SW 1271 (cell line): ENCODE data around the gene COL7A1.

Source experiments
- DNase-seq, 2 experiments: peaks; one replicate each; lab custom pipeline; 2025; lab: John Stamatoyannopoulos, UW

Gene COL7A1

DNA sequence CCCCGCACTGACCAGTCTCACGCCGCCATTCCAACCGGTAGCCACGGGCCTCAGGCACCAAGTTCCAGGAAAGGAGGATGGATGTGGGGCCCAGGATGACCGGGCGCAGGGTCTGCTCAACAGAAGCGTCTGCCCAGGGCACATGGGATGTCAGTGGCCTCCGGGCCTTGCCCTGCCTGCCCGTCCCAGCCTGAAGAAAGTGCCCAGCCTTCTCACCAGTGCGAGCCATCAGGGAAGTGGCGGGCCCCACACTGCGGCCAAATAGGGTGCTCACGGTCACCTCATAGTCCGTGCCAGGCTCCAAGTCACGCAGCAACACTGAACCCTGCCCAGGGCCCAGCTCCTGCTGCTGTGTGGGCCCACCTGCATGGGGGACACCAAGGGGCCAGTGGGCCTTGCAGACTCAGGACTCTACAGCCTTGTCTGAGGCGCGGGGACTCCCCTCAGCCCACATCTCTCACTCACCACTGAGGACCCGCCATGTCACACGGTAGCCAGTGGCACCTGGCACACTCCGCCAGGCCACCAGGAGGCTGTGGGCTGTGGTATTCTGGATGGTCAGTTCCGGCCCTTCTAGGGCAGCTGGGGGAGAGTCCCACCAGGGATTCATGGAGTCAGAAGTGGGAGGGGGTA is 3.1 kb downstream of the COL7A1 start:
- no peak for DNase-seq

DNA sequence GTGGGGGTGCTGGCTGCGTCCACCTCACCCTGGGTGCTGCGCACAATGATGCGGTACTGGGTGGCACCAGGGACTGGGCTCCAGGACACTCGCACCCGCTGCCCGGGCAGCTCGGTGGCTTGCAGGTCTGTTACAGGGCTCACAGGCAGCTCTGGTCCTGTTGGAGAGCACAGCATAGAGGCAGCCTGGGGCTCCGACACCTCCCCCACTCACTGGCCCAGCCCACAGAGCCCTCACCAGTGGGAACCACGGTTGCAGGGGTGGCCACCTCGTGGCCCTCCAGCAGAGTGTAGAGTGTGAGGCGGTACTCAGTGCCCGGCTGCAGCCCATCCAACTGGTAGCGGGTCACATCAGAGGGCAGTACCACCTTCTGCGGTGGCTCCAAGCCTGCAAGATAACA is 3.7 kb downstream of the COL7A1 start:
- no peak for DNase-seq

GRCh38 chr3:48588230-48588629 is 6.9 kb downstream of the COL7A1 start:
- no peak for DNase-seq

DNA sequence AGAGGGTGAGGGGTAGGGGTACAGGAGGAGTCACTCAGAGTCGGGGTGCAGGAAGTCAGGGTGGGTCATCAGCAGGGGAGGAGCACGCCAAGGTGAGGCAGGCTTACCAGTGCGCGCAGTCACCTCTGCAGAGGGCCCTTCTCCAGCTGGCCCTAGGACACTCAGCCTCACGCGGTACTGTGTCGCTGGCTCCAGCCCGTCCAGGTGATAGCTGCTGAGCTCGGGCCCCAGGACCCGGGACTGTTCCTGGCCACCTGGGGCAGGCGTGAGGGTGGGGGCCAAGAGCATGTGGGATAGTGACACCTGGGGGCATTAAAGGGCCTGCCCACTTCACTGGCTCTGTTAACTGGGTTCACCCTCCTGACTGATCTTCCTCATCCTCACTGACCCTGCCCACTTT is 7.4 kb downstream of the COL7A1 start:
- no peak for DNase-seq

GRCh38 chr3:48585411-48585810 is 9.7 kb downstream of the COL7A1 start:
- DNase-seq: no peak

- no peak for DNase-seq
These were observed 10.3 kb downstream of the COL7A1 start for GRCh38 chr3:48584836-48585235.

DNA sequence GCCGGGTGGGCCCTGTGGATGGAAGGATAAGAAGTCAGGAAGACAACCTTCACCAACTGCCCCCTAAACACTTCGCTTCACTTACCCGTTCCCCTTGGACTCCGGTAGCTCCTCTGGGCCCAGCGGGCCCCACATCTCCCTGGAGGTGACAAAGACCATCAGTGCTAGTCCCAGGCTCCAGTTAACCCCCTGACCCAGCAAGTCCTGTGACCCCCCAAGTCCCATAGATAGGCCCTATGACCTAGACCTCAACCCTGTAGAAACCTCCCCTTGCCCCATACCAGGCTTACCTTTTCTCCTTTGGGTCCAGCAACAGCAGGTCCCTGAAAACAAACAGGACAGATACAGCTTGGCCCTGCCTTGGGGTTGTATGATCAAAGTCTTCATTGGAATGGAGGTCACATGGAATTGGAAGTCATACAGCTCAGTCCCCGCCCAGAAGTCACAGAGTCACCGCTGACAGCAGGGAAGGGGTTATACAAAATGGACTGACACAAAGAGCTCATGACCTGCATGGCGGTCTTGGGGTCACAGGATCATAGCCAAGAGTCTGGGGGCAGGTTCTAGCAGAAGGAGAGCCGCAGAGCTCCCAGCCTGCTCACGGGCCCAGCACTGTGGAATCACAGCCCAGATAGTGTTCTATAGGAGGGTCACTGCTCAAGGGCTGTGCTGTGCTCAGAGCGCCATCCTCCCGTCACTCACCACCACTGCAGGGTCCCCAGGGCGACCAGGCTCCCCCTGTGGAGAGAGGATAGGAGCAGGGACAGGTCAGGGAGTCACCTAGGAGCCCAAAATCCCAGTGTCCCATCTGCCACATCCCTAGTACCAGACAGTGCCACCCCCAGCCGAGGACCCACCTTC is 13.3 kb downstream of the COL7A1 start:
- no peak for DNase-seq

GRCh38 chr3:48576647-48577046 is 18.5 kb downstream of the COL7A1 start:
- no peak for DNase-seq

DNA sequence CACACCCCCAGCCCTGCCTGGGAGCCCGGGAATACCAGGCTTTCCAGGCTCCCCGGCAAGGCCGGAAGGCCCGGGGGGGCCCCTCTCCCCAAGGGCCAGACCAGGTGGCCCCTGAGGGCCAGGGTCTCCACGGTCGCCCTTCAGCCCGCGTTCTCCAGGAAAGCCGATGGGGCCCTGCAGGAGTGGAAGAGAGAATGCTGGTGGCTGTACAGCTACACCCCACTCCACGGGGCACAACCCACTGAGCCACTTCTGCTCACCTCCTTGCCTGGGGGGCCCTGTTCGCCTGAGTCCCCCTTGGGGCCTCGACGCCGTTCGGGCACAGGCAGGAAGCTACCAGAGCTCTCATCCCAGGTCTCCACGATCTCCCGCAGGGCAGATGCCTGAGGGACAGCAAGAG is 19.8 kb downstream of the COL7A1 start:
- no peak for DNase-seq

DNA sequence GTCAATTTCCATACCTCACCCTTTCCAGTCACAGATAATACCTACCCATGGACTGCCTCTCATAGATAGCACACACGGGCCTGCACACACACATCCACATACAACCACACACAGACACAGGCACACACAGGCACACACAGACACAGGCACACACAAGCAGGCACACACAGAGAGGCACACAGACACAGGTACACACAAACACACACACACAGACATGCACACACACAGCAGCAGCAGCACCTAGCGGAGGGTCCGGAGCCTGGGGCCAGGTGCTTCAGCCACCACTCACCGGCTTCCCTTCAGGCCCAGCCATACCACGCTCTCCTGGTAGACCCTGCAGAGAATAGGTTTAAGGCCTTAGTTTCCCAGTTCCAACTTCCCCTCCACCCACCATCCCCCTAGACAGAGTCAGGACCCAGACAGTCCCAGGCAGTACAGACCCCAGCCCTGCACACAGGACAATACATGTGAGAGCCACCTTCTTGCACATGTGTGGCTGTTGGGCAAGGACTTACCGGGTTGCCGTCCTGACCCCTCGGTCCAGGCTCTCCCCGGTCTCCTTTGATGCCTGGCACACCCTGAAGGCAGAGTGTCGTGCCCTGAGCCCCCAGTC is 21.1 kb downstream of the COL7A1 start:
- no peak for DNase-seq

- no peak for DNase-seq
These were observed 22.6 kb downstream of the COL7A1 start for GRCh38 chr3:48572517-48572916.

GRCh38 chr3:48571938-48572337 is 23.2 kb downstream of the COL7A1 start:
- DNase-seq: no peak

DNA sequence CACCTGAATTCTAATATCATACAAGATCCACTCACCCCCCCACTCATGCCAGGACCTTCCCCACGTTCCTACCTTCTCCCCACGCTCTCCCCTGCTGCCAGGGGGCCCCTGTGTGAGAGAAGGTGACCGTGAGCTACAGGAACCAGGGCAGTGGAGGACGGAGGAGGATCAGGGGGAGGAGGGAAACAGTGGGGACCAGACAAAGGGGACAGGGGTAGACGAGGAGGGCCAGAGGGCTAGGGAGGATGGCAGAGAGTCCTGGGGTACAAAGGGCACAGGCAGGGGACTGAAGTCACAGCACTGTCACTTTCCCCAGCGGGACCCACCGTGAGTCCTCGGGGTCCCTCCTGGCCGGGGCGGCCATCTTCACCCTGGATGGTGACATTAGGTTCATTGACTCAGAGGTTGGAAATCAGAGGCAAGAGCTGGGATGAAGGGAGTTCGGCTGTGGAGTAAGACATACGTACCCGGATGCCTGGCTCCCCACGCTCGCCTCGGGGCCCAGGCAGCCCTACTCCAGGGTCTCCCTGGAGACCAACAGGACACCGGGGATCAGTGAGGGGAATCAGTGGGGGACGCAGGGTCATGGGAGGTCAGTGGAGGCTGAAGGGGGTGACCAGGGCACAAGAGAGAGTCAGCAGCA is 25.2 kb downstream of the COL7A1 start:
- DNase-seq: no peak

GRCh38 chr3:48569400-48569799 is 25.7 kb downstream of the COL7A1 start:
- DNase-seq: no peak

- DNase-seq: no peak
These were observed 26.7 kb downstream of the COL7A1 start for GRCh38 chr3:48568476-48568875.

DNA sequence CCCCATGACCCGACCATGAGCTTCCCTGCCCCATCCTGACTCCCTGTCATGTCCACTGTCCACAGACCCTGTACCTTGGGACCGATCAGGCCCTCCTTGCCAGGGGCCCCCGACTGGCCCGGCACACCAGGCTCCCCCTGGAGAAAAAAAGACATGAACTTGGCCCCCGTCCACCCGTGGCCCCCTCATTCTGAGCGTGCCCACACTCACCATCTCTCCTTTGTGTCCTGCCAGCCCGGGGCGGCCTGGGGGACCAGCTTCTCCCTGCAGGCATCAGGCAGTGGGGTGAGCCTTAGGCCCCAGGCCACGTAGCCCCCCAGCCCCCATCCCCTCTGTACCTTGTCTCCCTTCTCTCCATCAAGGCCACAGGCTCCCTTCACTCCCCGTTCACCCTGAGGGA is 27.6 kb downstream of the COL7A1 start:
- DNase-seq: no peak

DNA sequence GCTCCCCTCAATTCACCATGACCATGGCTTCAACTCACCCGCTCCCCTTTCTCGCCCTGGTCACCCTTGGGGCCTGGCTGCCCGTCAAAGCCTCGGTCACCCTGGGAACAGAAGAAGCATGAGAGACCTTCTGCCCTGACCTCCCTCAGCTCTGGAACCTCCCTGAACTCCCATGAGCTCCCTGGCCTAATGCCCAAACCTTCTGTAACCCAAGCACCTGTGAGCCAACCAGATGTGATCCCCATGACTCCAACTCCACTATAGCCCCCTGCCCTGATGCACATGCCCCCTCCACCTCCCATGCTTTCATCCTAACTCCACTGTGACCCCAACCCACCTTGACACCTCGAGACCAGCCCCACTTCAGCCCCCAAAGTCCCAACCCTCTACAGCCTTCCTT is 28.0 kb downstream of the COL7A1 start:
- DNase-seq: no peak

DNA sequence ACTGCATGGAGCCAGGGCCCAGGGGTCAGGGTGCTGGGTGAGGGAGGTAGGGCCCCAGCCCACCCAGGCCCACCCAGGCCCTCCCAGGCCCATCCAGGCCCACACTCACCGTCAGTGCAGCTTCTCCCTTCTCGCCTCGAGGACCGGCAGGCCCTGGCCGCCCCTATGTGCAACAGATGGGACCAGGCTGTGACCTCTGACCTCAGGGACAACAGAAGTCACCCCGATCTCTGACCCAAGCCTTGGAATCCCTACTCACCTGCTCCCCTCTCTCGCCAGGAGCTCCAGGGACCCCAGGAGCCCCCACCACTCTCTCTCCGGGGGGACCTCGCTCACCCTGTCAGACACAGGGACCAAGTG is 28.7 kb downstream of the COL7A1 start:
- DNase-seq: no peak

GRCh38 chr3:48565591-48566400 is 29.3 kb downstream of the COL7A1 start:
- peak in 1 of 2 experiments; percentile 33 for DNase-seq

GRCh38 chr3:48565186-48565585 is 29.9 kb downstream of the COL7A1 start:
- DNase-seq: no peak

GRCh38 chr3:48564667-48565066 is 30.5 kb downstream of the COL7A1 start:
- DNase-seq: no peak

- DNase-seq: peak; percentile 12 to 60
These were observed 31.1 kb downstream of the COL7A1 start for GRCh38 chr3:48564022-48564421.
